Pancreas (tissue), 10 donors: ENCODE results near the gene NFYB. TPM values are rescaled to one million over a fixed set of nuclear protein-coding genes. Genes with fewer than 3 reads are reported as not detected.

Experiments
- ATAC-seq, 4 donors: fragments of 200-7000 bp; cut with Tn5 transposase; one replicate each; pipeline versions ENCODE4 v1.8.0 to v1.9.1; 2020; ENCODE audit warnings: mild to moderate bottlenecking in 4 of 4, moderate library complexity in 4 of 4
- DNase-seq, 6 donors: peaks; one replicate each; pipeline ENCODE4 v3.0.0-alpha.2; 2020
- FAIRE-seq: peaks from 2 replicates; lab custom pipeline; 2012; peaks lifted over from hg19 to GRCh38; lab: Jason Lieb, UNC
- H3K27ac ChIP-seq, 4 donors: fragments of 200-600 bp; sonication (generic); 1 replicate in 3 of 4; 2 replicates in 1 of 4; pipeline versions ENCODE4 v1.5.0 to v1.8.0; 2020
- H3K27me3 ChIP-seq, 4 donors: fragments of 200-600 bp; one replicate each; pipeline ENCODE4 v1.8.0; 2021
- H3K36me3 ChIP-seq, 3 donors: fragments of 200-600 bp; sonication (generic) in 1 of 3; one replicate each; pipeline versions ENCODE4 v1.5.0 to v1.8.0; 2020 to 2021
- H3K4me1 ChIP-seq, 3 donors: fragments of 200-600 bp; one replicate each; pipeline ENCODE4 v1.8.0; 2021
- H3K4me3 ChIP-seq, 4 donors: fragments of 200-600 bp; sonication (generic) in 2 of 4; one replicate each; pipeline versions ENCODE4 v1.5.0 to v1.8.0; 2020 to 2021
- H3K9me3 ChIP-seq, 4 donors: fragments of 200-600 bp; one replicate each; pipeline ENCODE4 v1.8.0; 2021
- whole genome bisulfite sequencing, 2 donors: extraction: QIAGEN DNeasy Blood & Tissue Kit; methylation state at CpG; one replicate each; pipeline ENCODE4 v1.1.7; 2013; 5-methylcytosine and 5-hydroxymethylcytosine counted together
- intact Hi-C, 3 donors: fragments of 100-400 bp; cut with DNase I; formaldehyde crosslinking; loops; one replicate each; pipeline versions ENCODE4 v1.11.1 to v1.14.2; 2022
- polyA plus RNA-seq, 2 donors: library from polyadenylated mRNA; stranded (reverse); fragments of 200-250 nt; gene quantifications; one replicate each; pipeline ENCODE4 v1.2.3, GENCODE V29; 2013
- total RNA-seq, 6 donors: library from RNA; stranded (reverse); fragmentation: NEBNext Ultra II Directional in 4 of 6; extraction: Animal tissue kit (Norgen Biotek cat#: 25700) in 4 of 6; gene quantifications; one replicate each; pipeline versions ENCODE4 v1.2.1 to v1.2.4, GENCODE V29; 2021 to 2023
- TF ChIP-seq, protein P1 (sequence below), 4 donors: fragments of 200-600 bp; sonication (generic) in 3 of 4; IDR thresholded peaks; one replicate each; pipeline versions ENCODE4 v1.5.0 to v1.8.0; 2021; ENCODE audit warnings: antibody characterized with exemption in 4 of 4
- donor health status: healthy with polysubstance abuse.
- donor health status: DM: no; HTN: no; CAD: no; lungs with moderate emphysema.
- donor health status: DM: no; HTN: no; CAD: no.
- donor health status: control.
- donor health status: control.
- donor health status: Bipolar disorder and iron deficiency.
- donor health status: DM: yes; HTN: yes; CAD: no.
- donor health status: DM: no; HTN: no; CAD: no.
- donor health status: DM: no; HTN: no; CAD: no.
- donor health status: DM: yes; HTN: yes; CAD: no.

The NFYB gene
- total RNA-seq (10 to 100 TPM in 3 of 6 donors, 1 to 10 TPM in 3; 7.8 to 14.3 (median 9.4) TPM), polyA plus RNA-seq (10 to 100 TPM; 10.8 to 15.8 TPM)

DNA sequence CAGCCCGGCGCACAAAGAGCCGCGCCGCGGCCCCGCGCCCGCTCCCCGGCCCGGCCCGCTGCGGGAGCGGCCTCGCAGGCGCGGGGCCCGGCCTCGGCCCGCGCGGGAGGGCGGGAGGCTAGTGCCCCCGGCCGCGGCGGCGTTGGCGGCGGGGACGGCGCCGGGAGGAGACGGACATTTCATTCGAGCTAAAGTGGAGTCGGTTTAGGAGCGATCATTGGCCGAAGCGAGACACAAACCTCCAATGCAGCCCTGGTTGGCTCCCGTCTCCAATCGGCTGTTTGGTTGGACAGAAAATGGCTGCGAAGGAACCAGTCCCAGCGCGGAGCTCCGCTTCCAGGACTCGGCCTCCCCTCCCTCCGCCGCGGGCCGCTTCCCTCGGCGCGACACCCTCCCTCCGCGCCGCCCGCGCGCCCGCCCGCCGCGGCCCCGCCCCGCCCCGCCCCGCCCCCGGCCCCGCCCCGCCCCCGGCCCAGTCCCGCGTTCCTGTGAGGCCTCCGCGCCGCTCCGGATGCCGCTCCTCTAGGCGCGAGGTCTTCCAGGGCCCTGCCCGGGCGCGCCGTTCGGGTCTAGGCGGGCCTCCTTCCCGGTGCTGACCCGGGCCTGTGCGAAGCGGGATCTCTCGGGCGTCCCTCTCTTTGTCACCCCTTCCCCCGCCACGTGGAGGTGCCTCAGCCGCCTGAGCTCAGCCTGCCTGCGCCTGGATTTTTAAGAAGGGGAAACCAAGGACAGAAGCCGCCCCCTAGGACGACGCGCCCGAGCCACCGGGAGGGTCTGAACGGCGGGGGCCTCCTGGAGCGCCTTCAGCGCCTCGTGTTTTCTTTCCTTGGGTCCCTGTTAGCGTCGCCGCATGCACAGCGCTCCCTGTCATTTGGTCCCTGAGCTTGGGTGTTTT lies at the start of gene NFYB:
Gene NFYB, minus strand, starts transcription at position 309 of the 895 bp plus-strand sequence. CDS start 2,757 bp downstream, outside the sequence.
- Histone ChIP-seq H3K4me3 (peak within 1 kb of the TSS; percentile 36 to 78 (median 66)), H3K36me3 (no peaks in the 10 kb centered on the region), H3K9me3 (no peaks in the 10 kb centered on the region), H3K4me1 (peaks cover 6 to 19% (median 18%) of the 10 kb centered on the region in 3 donors), H3K27me3 (no peaks in the 10 kb centered on the region), H3K27ac (peak within 1 kb of the TSS; percentile 66 to 85 (median 81))
- intact Hi-C loops: no loop called here
- ATAC-seq: peak; percentile 94 to 97 (median 94)
- FAIRE-seq: no peak
- DNase-seq: peak; percentile 92 to 96 (median 95)
- TF ChIP-seq, protein P1, sequence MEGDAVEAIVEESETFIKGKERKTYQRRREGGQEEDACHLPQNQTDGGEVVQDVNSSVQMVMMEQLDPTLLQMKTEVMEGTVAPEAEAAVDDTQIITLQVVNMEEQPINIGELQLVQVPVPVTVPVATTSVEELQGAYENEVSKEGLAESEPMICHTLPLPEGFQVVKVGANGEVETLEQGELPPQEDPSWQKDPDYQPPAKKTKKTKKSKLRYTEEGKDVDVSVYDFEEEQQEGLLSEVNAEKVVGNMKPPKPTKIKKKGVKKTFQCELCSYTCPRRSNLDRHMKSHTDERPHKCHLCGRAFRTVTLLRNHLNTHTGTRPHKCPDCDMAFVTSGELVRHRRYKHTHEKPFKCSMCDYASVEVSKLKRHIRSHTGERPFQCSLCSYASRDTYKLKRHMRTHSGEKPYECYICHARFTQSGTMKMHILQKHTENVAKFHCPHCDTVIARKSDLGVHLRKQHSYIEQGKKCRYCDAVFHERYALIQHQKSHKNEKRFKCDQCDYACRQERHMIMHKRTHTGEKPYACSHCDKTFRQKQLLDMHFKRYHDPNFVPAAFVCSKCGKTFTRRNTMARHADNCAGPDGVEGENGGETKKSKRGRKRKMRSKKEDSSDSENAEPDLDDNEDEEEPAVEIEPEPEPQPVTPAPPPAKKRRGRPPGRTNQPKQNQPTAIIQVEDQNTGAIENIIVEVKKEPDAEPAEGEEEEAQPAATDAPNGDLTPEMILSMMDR (IDR thresholded peaks at IDR 0.05): no peak
- 5 to 9% methylated on average over 68 to 111 of the region's 111 CpGs for WGBS, 2 donors

DNA sequence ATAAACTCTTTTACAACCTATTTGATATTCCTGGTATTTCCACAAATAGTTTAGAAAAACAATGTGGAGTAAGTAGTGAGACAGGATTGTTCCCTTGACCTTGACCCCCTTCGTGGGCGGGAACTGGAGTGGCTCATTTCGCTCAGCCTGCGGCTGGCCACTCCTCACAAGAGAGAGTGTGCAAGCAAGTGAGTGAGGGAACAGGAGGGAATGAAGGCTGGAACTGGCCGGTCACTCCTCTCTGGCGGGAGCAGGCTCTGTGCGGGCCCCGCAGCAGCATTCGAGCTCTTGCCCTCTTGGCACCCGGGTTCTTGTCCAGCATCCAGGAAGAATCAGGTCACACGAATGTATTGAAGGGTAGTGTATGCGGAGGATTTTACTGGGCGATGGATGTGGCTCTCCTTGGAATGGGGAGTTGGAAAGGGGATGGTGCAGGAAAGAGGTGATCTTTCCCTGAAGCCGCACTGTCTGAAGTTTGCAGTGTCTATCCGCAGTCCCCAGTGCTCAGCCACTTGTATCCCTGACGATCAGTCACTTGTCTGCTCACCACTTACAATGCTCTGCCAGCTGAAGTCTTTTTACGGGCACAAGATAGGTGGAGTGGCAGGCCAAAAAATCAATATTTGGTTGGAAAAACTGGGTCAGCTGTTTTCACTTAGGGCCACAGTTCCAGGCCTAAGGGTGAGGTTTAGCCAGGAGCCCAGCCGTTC lies 49.6 kb upstream of the NFYB start:
- TF ChIP-seq, protein P1 (IDR thresholded peaks at IDR 0.05): no peak
- H3K4me3 ChIP-seq: no peak overlapping the region

DNA sequence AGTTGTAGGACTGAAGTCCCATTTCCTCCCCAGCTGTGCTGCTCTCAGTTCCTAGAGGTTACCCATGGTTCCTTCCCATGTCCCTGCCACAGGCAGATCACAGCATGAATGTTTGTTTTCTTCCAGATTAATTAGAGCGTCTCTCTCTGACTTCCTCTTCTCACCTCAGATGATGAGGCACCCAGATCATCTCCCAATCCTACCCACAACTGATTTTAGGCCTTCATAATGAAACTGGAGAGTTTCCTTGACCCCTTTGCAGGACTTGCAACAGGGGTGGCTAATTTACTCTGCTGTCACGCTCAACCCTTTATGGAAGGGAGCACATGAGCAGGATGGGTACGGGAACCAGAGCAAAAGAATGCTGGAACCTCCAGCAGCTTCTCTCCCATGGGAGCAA lies 45.4 kb upstream of the NFYB start:
- Histone ChIP-seq H3K27me3 (no peaks in the 10 kb centered on the region), H3K4me3 (no peak overlapping the region), H3K4me1 (peaks cover 0 to 14% (median 0%) of the 10 kb centered on the region in 3 donors), H3K9me3 (no peaks in the 10 kb centered on the region), H3K27ac (peak overlapping the region in 2 of 4 donors; percentile 50 to 57), H3K36me3 (no peaks in the 10 kb centered on the region)
- intact Hi-C loops: no loop called here
- no peak for FAIRE-seq
- TF ChIP-seq, protein P1 (IDR thresholded peaks at IDR 0.05): no peak
- no peak for ATAC-seq
- no peak for DNase-seq
- WGBS, 2 donors: 88 to 95% methylated on average over 3 of the region's 3 CpGs

More for the DNA sequence above, 49.6 kb upstream of the NFYB start:
- intact Hi-C loops: no loop called here
- DNase-seq (no peak), FAIRE-seq (no peak), ATAC-seq (peak; percentile 44 to 68 (median 56))
- Histone ChIP-seq H3K9me3 (no peaks in the 10 kb centered on the region), H3K27ac (no peak overlapping the region), H3K27me3 (no peaks in the 10 kb centered on the region), H3K36me3 (no peaks in the 10 kb centered on the region), H3K4me1 (peaks cover 0 to 3% (median 0%) of the 10 kb centered on the region in 3 donors)
- WGBS, 2 donors: 78 to 83% methylated on average over 18 of the region's 18 CpGs

DNA sequence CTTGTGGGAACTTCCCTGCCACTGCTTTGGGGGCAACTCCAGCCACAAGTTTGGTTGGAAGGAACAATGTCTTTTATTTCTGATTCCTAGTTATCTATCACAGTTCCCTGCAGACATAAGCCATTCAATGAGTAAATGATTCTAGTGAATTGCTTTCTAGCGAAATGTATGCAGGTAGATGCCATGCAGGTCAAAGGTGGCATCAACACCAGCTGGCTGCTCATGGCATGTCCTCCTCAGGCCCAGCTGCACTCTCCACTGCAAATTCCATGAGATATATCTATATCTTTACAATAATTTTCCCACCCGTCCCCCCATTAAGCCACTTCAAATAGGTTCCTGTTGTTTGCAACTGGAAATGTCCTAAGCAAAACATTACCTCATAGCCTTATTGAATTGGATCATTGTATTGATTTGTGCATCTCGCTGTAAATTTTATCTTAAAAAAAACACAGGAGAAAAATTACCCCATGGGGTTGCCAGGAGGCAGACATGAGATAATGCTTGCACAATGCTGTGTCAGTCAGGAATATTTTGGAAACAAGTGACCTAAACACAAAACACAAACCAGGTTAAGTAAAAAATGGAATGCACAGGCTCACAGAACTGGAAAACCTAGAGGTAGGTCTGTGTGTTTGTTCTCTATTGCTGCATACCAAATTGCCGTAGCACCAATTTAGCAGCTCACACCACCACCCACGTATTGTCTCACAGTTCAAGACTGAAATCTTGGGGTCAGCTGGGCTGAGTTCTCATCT lies 44.8 kb upstream of the NFYB start:
- Histone ChIP-seq H3K27me3 (no peaks in the 10 kb centered on the region), H3K36me3 (no peaks in the 10 kb centered on the region), H3K4me1 (peaks cover 0 to 20% (median 0%) of the 10 kb centered on the region in 3 donors), H3K4me3 (no peak overlapping the region), H3K27ac (peak overlapping the region in 3 of 4 donors; percentile 29 to 57 (median 50)), H3K9me3 (no peaks in the 10 kb centered on the region)
- intact Hi-C loops: no loop called here
- DNase-seq (no peak), ATAC-seq (peak; percentile 18 to 30 (median 24)), FAIRE-seq (no peak)
- WGBS, 2 donors: 59 to 66% methylated on average over 5 of the region's 5 CpGs
- TF ChIP-seq, protein P1 (IDR thresholded peaks at IDR 0.05): no peak
